ENCODE measurements around the gene B3GNT9. TPM values are rescaled to one million over a fixed set of nuclear protein-coding genes. Genes with fewer than 3 reads are reported as not detected.

The B3GNT9 gene
- total RNA-seq, 1 experiment from 2014 or later, result 4.0 TPM

DNA sequence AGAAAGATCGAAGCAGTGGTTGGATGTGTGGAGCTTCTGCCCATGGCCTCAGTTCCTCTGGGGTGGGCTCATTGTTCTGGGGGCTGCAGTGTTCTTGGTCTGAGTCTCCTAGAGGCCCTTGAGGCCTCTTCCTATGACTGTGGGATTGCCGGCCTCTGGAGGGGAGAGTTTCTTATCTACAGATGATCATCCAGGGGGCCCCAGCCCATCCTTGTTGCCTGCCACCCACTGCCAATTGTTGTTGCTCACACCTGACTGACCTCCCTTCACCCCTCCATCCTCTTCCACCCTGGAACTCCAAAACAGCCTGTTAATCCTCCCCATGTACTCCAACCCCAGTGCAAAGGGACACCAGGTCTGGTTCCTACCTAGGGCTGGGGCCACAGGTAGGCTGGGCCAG is 5.9 kb downstream of the B3GNT9 start:
- Histone ChIP-seq H3K27ac (no peak overlapping the region), H3K4me3 (no peak overlapping the region), H3K79me2 (ENCODE audit: low read depth) (no peaks in the 10 kb centered on the region), H3K4me2 (no peak overlapping the region), H3K27me3 (ENCODE audit: insufficient read depth, low read depth) (no peaks in the 10 kb centered on the region), H3F3A (ENCODE audit: insufficient read depth, low read depth) (peaks cover 17% of the 10 kb centered on the region), H3K9me3 (ENCODE audit: insufficient read depth, low read depth) (no peaks in the 10 kb centered on the region), H3K4me1 (replicated peaks; ENCODE audit: insufficient read depth) (no peaks in the 10 kb centered on the region), H3K9me2 (ENCODE audit: insufficient read depth) (no peaks in the 10 kb centered on the region), H4K20me1 (ENCODE audit: insufficient read depth) (no peaks in the 10 kb centered on the region), H3K36me3 (ENCODE audit: low read depth) (no peaks in the 10 kb centered on the region; the same call in 1 of the 2 replicates), H2AFZ (no peak overlapping the region)
- TF ChIP-seq, protein P1, sequence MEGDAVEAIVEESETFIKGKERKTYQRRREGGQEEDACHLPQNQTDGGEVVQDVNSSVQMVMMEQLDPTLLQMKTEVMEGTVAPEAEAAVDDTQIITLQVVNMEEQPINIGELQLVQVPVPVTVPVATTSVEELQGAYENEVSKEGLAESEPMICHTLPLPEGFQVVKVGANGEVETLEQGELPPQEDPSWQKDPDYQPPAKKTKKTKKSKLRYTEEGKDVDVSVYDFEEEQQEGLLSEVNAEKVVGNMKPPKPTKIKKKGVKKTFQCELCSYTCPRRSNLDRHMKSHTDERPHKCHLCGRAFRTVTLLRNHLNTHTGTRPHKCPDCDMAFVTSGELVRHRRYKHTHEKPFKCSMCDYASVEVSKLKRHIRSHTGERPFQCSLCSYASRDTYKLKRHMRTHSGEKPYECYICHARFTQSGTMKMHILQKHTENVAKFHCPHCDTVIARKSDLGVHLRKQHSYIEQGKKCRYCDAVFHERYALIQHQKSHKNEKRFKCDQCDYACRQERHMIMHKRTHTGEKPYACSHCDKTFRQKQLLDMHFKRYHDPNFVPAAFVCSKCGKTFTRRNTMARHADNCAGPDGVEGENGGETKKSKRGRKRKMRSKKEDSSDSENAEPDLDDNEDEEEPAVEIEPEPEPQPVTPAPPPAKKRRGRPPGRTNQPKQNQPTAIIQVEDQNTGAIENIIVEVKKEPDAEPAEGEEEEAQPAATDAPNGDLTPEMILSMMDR (conservative IDR thresholded peaks at IDR 0.05), result no peak
- TF ChIP-seq EZH2 (IDR thresholded peaks at IDR 0.05; ENCODE audit: low read depth), result no peak
- BruUV-seq (replicated peaks), result no TSS peak
- CTCF ChIA-PET, result no interaction called here
- intact Hi-C loops (cut with micrococcal nuclease; ENCODE audit: unreplicated experiment), result no loop called here
- POLR2A ChIA-PET (ENCODE audit: unreplicated experiment), result no interaction called here
- no peak for DNase-seq

DNA sequence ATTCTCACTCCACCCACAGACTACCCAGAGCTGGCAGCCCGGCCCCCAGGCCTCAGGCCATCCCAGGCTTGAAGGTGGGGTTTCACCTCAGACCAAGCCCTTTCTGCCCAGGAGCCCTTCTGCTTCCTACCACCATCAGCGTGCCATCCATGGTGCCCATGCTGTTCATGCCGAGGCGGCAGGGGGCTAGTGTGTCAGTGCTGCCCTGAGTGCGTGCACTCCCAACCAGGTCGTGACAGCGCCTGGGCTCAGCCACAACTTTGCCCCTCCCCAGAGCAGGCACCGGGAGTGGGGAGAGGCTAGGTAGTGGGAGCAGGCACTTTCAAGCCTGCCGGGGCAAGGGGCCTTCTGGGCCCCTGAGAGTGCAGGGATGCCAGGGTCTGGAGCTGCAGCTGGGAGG is 8.5 kb downstream of the B3GNT9 start:
- Histone ChIP-seq H3K27ac (no peak overlapping the region), H4K20me1 (ENCODE audit: insufficient read depth) (no peaks in the 10 kb centered on the region), H3F3A (ENCODE audit: insufficient read depth, low read depth) (peaks cover under 1% of the 10 kb centered on the region; the same call in 1 of the 2 replicates), H3K4me2 (no peak overlapping the region), H3K4me3 (no peak overlapping the region), H2AFZ (no peak overlapping the region), H3K79me2 (ENCODE audit: low read depth) (no peaks in the 10 kb centered on the region), H3K27me3 (ENCODE audit: insufficient read depth, low read depth) (no peaks in the 10 kb centered on the region), H3K4me1 (replicated peaks; ENCODE audit: insufficient read depth) (no peaks in the 10 kb centered on the region), H3K9me2 (ENCODE audit: insufficient read depth) (no peaks in the 10 kb centered on the region), H3K9me3 (ENCODE audit: insufficient read depth, low read depth) (no peaks in the 10 kb centered on the region), H3K36me3 (ENCODE audit: low read depth) (peaks cover 1% of the 10 kb centered on the region; the same call in 1 of the 2 replicates)
- intact Hi-C loops (cut with micrococcal nuclease; ENCODE audit: unreplicated experiment), result no loop called here
- TF ChIP-seq, protein P1 (conservative IDR thresholded peaks at IDR 0.05), result no peak
- no peak for TF ChIP-seq EZH2 (IDR thresholded peaks at IDR 0.05; ENCODE audit: low read depth)
- BruUV-seq (replicated peaks), result no TSS peak
- ChIA-PET CTCF (no interaction called here), POLR2A (ENCODE audit: unreplicated experiment) (no interaction called here)
- no peak for DNase-seq

DNA sequence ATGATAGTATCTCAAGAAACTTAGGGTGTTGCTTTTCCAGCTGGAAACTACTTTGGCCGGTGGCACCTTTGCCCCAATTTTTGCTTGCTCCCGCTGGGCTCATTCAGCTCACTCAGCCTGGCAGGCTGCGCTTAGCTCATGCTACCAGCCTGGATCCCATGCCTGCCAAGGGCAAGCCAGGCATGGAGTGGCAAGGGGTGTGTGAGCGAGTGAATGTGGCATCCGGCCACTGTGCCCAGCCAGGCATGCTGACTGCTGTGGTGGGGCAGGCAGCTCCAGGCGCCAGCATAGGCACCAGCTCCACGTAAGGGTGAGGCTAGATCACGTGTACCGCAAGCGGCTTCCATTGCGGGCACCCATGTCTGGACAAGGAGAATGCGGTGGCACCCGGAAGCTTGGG is 9.4 kb downstream of the B3GNT9 start:
- Histone ChIP-seq H3K4me3 (no peak overlapping the region), H3F3A (ENCODE audit: insufficient read depth, low read depth) (no peaks in the 10 kb centered on the region), H2AFZ (no peak overlapping the region), H3K4me1 (replicated peaks; ENCODE audit: insufficient read depth) (no peaks in the 10 kb centered on the region), H3K4me2 (no peak overlapping the region), H3K79me2 (ENCODE audit: low read depth) (no peaks in the 10 kb centered on the region), H3K27me3 (ENCODE audit: insufficient read depth, low read depth) (no peaks in the 10 kb centered on the region), H3K36me3 (ENCODE audit: low read depth) (peaks cover 5% of the 10 kb centered on the region; the same call in 1 of the 2 replicates), H3K9me3 (ENCODE audit: insufficient read depth, low read depth) (no peaks in the 10 kb centered on the region), H4K20me1 (ENCODE audit: insufficient read depth) (no peaks in the 10 kb centered on the region), H3K27ac (no peak overlapping the region), H3K9me2 (ENCODE audit: insufficient read depth) (no peaks in the 10 kb centered on the region)
- DNase-seq, result no peak
- CTCF ChIA-PET, result no interaction called here
- intact Hi-C loops (cut with micrococcal nuclease; ENCODE audit: unreplicated experiment), result no loop called here
- no peak for TF ChIP-seq EZH2 (IDR thresholded peaks at IDR 0.05; ENCODE audit: low read depth)
- TF ChIP-seq, protein P1 (conservative IDR thresholded peaks at IDR 0.05), result no peak
- BruUV-seq (replicated peaks), result no TSS peak
- POLR2A ChIA-PET (ENCODE audit: unreplicated experiment), result no interaction called here
